T47D (cell line): Measurements from ENCODE around the gene RAP2B.
A peak's percentile ranks its signal among the peaks of the same experiment; 100 is the strongest.

ENCODE experiments used
- DNase-seq, 2 experiments: peaks; one replicate each; pipeline versions ENCODE4 v3.0.0 to v3.0.0-alpha.2; 2011 to 2012; ENCODE audit warnings: low read depth in 1 of 2, low spot score in 1 of 2
- JUND ChIP-seq: IDR thresholded peaks from 2 replicates; pipeline ENCODE4 v1.6.1; 2012; ENCODE audit warnings: low read depth
- in situ Hi-C: cut with HindIII; loops from 2 replicates; pipeline ENCODE4 v1.10.0; 2016; ENCODE audit warnings: low sequenced_read_pairs, low pct_unique_long_range_greater_than_20kb

Gene RAP2B

DNA sequence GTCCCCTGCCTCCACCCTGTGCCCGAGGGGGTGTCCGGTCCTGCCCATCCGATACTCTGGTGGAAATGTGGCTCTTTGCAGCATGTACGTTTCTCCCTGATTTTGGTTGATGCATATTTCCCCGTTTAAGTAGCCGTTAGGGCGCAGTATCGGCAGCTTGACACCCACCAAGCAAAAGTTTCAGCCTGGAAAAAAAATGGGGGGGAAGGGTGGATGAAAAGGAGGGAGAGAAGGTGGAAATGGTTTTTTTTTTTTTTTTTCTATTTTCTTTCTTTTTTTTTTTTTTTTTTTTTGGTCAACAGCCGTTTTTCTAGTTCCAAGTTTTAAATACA is 1.3 kb downstream of the RAP2B start:
- in situ Hi-C loops, result no loop called here
- no peak for TF ChIP-seq JUND

GRCh38 chr3:153163756-153164550 is 1.9 kb downstream of the RAP2B start:
- no peak for DNase-seq
- TF ChIP-seq JUND, result no peak
- in situ Hi-C loops, result no loop called here

More for the DNA sequence above, 1.3 kb downstream of the RAP2B start:
- DNase-seq, result peak in 1 of 2 experiments; percentile 37

DNA sequence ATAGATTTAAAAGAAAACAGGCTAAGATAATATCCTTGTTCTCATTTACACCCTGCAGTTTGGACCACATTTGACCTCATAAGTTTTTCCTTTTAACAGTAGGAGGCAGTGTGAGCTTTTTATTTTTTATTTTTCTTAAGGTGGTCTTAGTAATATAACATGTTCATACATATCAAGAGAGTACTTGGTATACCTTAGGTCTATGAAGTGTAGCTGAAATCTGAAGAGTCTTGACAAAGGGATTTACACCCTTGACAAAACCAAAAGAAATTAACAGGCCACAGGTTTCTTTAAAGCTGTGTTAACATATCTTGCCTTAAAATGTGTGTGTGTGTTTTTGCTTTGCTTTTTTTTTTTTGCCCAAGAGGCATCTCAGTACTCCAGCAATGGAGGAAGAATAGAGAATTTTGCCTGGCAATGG is 3.2 kb downstream of the RAP2B start:
- TF ChIP-seq JUND, result no peak
- DNase-seq, result no peak
- in situ Hi-C loops, result no loop called here

- no peak for TF ChIP-seq JUND
- DNase-seq, result no peak
- in situ Hi-C loops, result no loop called here
Observed at GRCh38 chr3:153166206-153166605, 4.2 kb downstream of the RAP2B start.

DNA sequence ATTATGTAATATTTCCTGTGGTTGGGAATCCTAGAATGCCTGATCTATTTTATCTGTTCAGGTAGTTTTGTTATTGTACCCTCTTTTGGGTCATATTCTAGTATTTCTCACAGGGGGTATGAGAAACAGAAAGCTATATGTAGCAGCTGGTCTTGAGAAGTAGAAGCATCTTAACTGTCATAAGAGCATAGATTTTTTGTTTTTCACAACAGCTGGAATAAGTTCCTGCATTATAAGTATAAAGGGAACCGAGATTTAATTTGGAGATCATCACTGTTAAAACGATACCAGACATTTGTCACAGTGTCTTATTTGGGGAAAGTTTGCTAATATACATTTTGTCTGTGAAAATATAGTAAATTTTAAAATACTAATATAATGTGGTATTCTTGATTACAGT is 4.8 kb downstream of the RAP2B start:
- DNase-seq, result no peak
- no peak for TF ChIP-seq JUND
- in situ Hi-C loops, result no loop called here

DNA sequence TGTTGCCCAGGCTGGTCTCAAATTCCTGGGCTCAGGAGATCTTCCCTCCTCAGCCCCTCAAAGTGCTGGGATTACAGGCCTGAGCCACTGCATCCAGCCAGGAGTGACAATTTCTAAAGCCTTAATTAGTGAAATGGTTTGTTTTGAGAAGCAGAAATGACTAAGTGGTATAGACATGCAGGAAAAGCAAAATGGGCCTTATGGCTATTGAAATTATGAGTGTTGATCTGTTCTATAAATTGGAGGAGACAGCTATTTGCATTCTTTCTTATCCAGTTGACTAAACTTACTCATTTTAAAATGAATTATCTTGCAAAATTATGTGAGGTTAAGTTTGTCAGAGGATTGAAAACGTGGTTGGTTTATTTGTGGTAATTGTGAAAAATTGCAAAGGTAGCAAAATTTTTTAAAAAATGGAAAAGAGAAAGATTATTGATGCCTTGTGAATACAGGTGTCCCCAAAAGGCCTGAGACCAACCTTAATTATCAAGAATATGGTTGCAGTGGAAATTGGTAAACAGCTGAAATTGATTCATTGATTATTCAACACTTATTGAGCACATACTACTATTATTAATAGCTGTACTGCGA is 7.9 kb downstream of the RAP2B start:
- DNase-seq, result no peak
- in situ Hi-C loops, result no loop called here
- TF ChIP-seq JUND, result no peak

DNA sequence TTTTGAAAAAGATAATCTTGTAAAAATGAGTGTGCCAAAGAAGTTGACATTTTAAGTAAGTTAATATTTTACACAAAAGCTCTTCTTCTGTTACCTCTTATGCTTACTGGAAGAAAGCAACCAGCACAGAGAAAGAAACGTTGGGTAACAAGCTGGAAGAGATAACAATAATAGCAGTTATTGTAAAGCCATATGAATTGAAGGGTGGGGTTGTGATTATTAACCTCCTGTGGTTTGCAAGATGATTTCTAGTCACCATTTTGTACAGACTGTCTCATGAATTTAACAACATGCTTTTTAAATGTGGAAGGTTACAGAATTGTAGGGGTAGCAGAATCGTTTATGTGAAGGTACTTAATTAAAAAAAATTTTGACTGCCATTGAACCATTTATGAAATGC is 9.2 kb downstream of the RAP2B start:
- TF ChIP-seq JUND, result no peak
- in situ Hi-C loops, result no loop called here
- DNase-seq, result no peak

DNA sequence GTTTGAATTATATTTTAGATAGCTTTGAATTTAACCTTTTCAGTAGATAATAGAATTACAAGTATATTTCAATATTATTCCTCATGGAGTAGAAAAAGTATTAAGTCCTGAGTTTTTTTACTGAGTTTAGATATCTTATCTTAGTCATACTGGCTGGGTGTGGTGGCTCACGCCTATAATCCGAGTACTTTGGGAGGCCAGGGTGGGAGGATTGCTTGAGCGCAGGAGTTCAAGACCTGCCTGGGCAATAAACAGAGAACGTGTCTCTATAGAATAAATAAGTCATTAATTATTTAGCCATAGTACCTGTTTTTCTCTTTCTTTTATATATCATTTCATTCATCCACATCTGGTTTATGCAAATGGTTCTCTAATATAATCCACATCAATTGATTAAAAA is 9.9 kb downstream of the RAP2B start:
- in situ Hi-C loops, result no loop called here
- no peak for DNase-seq
- TF ChIP-seq JUND, result no peak

- no peak for DNase-seq
- in situ Hi-C loops, result no loop called here
- no peak for TF ChIP-seq JUND
Observed at GRCh38 chr3:153172796-153173757, 11.1 kb downstream of the RAP2B start.

DNA sequence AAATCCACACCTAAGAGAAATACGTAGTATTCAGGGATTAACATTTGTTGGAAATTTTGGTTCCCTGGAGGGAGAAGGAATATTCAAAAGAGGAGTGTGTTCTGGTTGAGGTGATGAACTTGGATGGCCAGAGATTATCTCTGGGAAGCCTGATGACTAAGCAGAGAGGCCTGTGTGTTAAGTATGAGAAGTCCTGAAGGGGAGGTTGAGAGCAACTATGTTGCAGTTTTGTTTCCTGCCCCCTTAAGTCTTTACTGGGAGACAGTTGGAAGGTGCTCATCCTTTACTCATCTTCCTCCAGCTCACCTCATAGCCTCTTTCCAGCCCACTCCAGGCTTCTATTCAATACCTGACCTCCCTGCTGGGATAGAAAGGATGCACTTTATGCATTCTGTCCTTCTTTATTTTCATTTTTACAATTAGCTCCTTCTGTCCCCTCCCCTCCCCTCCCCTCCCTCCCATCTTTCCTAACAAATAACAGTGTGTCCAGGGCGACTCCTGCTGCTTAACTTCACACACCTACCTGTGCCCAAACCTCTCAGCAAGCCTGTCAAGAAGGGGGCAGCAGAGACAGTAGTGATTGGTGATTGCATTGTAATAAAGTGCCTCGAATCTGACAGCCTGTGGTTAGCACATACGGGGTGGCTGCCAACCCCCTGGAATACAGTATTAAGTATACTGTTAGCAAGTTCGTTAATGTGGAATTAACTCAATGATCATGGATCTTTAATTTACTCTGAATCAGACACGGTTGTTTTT is 11.9 kb downstream of the RAP2B start:
- in situ Hi-C loops, result no loop called here
- no peak for TF ChIP-seq JUND
- peak; percentile 35 to 79 for DNase-seq

GRCh38 chr3:153176197-153176596 is 14.2 kb downstream of the RAP2B start:
- no peak for TF ChIP-seq JUND
- DNase-seq, result no peak
- in situ Hi-C loops, result no loop called here

DNA sequence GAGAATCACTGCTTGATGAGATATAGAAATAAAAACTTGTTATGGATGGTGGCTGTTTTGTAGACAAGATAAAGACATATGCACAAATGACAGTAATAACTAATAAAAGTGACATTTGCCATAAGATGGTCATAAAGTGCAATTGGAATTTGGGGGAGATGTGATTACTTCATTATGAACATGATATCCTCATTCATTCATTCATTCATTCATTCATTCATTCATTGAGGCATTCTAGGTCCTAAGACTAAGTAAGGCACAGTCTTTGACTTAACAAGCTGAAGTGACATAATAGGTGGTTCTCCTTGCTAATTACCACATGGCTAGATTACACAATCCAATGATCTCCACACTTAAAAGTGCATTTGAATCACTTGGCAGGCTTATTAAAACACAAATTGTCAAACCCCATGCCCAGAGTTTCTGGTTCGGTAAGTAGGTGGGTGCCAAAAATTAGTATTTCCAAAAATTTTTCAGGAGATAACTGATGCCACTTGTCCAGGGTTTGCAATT is 18.9 kb downstream of the RAP2B start:
- no peak for DNase-seq
- in situ Hi-C loops, result no loop called here
- no peak for TF ChIP-seq JUND
